Activated naive CD8-positive, alpha-beta T cell treated with anti-CD3 and anti-CD28 coated beads, Interleukin-2, amount 50 U/mL, for 24 hours (primary cell): Measurements from ENCODE around the gene JAKMIP3.
A peak's percentile ranks its signal among the peaks of the same experiment; 100 is the strongest.

Experiments
- ATAC-seq: fragments of 150-1000 bp; cut with Tn5 transposase; one replicate; pipeline ENCODE4 v1.10.0; 2021
- DNase-seq: peaks from one replicate; pipeline ENCODE4 v3.0.0; 2021
- H3K27ac Mint-ChIP-seq: one replicate; pipeline ENCODE4 v1.8.0; 2021; ENCODE audit warnings: mild to moderate bottlenecking, mixed read lengths
- H3K27me3 Mint-ChIP-seq: one replicate; pipeline ENCODE4 v1.8.0; 2021; ENCODE audit warnings: mixed read lengths
- H3K36me3 Mint-ChIP-seq: one replicate; pipeline ENCODE4 v1.8.0; 2021; ENCODE audit warnings: low read depth, mixed read lengths
- H3K4me1 Mint-ChIP-seq: one replicate; pipeline ENCODE4 v1.8.0; 2021; ENCODE audit warnings: mixed read lengths
- H3K4me3 Mint-ChIP-seq: one replicate; pipeline ENCODE4 v1.8.0; 2021; ENCODE audit warnings: mild to moderate bottlenecking, moderate library complexity, mixed read lengths
- H3K9me3 Mint-ChIP-seq: one replicate; pipeline ENCODE4 v1.8.0; 2021; ENCODE audit warnings: mixed read lengths

The JAKMIP3 gene

DNA sequence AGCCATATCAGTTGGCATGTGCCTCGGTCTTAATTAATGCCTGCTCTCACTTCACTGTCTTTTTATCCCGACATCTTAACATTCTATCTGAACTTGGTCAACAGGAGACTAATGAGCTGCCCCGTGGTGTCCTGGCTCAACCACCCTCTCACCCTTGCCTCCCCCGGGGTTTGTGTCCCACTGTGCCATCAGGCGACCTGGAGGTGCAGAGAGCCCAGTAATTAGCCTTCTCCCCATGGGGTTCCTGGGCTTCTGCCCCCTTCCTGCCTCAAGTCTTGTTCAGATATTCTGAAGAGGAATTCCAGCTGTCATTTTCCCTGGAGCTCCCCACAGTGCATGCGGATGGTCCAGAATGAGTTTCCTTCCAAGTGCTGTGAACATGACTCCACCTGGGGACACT is 10.1 kb upstream of the JAKMIP3 start:
- no peak overlapping the region for H3K27ac Mint-ChIP-seq
- peaks cover 7% of the 10 kb centered on the region for H3K9me3 Mint-ChIP-seq

GRCh38 chr10:132056663-132057062 is 9.1 kb upstream of the JAKMIP3 start:
- Mint-ChIP-seq H3K4me3 (no peak overlapping the region), H3K27ac (no peak overlapping the region), H3K36me3 (peaks cover 6% of the 10 kb centered on the region), H3K9me3 (peaks cover 7% of the 10 kb centered on the region), H3K27me3 (peaks cover 12% of the 10 kb centered on the region), H3K4me1 (no peaks in the 10 kb centered on the region)
- DNase-seq (no peak), ATAC-seq (no peak)

More for the DNA sequence above, 10.1 kb upstream of the JAKMIP3 start:
- no peaks in the 10 kb centered on the region for H3K4me1 Mint-ChIP-seq
- peaks cover 12% of the 10 kb centered on the region for H3K27me3 Mint-ChIP-seq
- no peak overlapping the region for H3K4me3 Mint-ChIP-seq
- ATAC-seq (no peak), DNase-seq (no peak)
- peaks cover 6% of the 10 kb centered on the region for H3K36me3 Mint-ChIP-seq

- Mint-ChIP-seq H3K9me3 (peaks cover 5% of the 10 kb centered on the region), H3K4me1 (no peaks in the 10 kb centered on the region), H3K27me3 (peaks cover 11% of the 10 kb centered on the region), H3K36me3 (peaks cover 4% of the 10 kb centered on the region), H3K27ac (no peak overlapping the region), H3K4me3 (no peak overlapping the region)
- DNase-seq: no peak
- no peak for ATAC-seq
These were observed 8.5 kb upstream of the JAKMIP3 start for GRCh38 chr10:132057191-132057681.

DNA sequence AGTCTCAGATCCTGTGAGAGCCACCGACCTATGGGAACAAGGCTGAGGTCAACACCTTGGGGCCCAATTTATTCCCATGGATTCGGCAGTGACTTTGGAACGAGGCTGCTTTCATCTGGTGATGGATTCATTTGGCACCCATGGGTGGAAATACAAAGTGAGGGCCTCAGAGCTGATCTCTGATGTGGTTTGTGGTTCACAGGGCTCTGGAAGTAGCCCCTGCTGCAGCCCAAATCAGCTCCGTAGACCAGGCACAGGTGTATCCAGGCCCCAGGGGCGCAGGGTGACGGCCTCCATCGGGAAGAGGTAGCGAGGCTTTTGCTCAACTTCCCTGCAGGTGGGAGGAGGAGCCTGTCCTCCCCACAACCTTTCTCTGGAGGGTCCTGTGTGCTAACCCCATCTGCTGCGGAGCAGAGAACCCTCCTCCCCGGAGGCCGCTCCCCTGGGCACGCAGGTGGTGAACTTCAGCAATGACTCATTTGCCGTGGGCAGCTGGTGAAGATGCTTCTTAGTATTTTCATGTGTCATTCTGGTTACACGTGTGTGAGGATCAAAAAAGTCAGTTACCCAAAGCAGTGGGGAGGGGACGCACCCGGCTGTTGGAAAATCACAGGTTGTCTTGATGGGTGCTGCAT is 7.5 kb upstream of the JAKMIP3 start:
- peaks cover 8% of the 10 kb centered on the region for H3K27me3 Mint-ChIP-seq
- no peak overlapping the region for H3K27ac Mint-ChIP-seq
- H3K9me3 Mint-ChIP-seq: no peaks in the 10 kb centered on the region
- no peaks in the 10 kb centered on the region for H3K4me1 Mint-ChIP-seq
- peaks cover 2% of the 10 kb centered on the region for H3K36me3 Mint-ChIP-seq
- H3K4me3 Mint-ChIP-seq: no peak overlapping the region
- DNase-seq (no peak), ATAC-seq (peak; percentile 54)

- DNase-seq (no peak), ATAC-seq (no peak)
- no peak overlapping the region for H3K27ac Mint-ChIP-seq
- peaks cover 7% of the 10 kb centered on the region for H3K27me3 Mint-ChIP-seq
- H3K9me3 Mint-ChIP-seq: no peaks in the 10 kb centered on the region
- H3K4me3 Mint-ChIP-seq: no peak overlapping the region
- H3K4me1 Mint-ChIP-seq: no peaks in the 10 kb centered on the region
- H3K36me3 Mint-ChIP-seq: peaks cover 2% of the 10 kb centered on the region
These were observed 6.7 kb upstream of the JAKMIP3 start for GRCh38 chr10:132058793-132059759.

DNA sequence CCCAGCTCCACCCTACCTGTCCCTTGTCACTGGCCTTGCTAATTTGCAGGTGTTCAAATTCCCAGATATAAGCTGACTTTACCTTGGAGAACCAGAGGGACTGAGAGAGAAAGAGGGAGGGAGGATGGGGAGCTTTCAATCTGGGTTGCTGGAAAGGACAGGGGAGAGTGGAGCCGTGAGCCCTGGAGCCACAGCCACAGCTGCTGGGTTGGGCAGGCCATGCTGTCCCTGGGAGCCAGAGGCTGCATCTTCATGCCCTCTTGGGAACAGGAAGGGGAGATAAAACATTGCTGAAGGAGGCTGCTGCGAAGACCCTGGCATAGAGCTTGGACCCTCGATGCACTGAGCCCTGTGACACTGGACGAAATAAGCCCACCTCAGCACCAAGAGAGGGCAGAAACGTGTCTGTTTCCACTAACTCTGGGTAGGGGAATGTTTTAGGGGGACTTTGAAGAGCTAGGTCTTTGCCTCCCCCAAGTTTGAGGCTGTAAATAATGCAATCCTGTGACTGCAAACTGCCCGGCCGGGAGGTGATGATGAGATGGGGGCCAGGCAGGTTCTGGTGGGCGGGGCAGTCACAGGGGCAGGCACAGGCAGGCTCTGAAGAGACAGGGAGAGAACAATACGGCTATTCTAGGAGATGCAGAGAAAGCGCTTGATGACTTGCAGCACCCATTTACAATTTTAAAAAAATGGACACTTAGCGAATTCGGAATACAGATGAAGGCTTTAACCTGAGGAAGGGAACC is 5.8 kb upstream of the JAKMIP3 start:
- peaks cover 3% of the 10 kb centered on the region for H3K27me3 Mint-ChIP-seq
- no peak overlapping the region for H3K27ac Mint-ChIP-seq
- no peaks in the 10 kb centered on the region for H3K9me3 Mint-ChIP-seq
- H3K4me3 Mint-ChIP-seq: no peak overlapping the region
- peaks cover 2% of the 10 kb centered on the region for H3K36me3 Mint-ChIP-seq
- no peak for ATAC-seq
- no peaks in the 10 kb centered on the region for H3K4me1 Mint-ChIP-seq
- no peak for DNase-seq

DNA sequence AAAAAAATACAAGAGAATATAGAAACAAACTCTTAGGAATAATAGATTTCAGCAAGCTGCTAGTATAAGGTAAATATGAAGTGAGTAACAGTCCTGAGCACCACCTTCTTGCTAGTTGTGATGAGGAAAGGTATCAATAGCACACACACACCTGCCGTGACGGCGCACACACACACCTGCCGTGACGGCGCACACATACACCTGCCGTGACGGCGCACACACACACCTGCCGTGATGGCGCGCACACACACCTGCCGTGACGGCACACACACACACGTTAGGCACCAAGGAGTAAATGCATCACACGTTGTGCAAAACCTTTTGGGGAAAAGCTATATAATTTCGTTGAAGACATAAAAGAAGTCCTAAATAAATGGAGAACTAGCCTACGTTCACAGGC is 4.7 kb upstream of the JAKMIP3 start:
- Mint-ChIP-seq H3K4me1 (peaks cover 4% of the 10 kb centered on the region), H3K4me3 (no peak overlapping the region), H3K36me3 (no peaks in the 10 kb centered on the region), H3K9me3 (no peaks in the 10 kb centered on the region), H3K27ac (no peak overlapping the region), H3K27me3 (peaks cover 2% of the 10 kb centered on the region)
- no peak for ATAC-seq
- no peak for DNase-seq

- H3K27ac Mint-ChIP-seq: no peak overlapping the region
- no peaks in the 10 kb centered on the region for H3K9me3 Mint-ChIP-seq
- ATAC-seq (no peak), DNase-seq (no peak)
- H3K4me3 Mint-ChIP-seq: no peak overlapping the region
- no peaks in the 10 kb centered on the region for H3K36me3 Mint-ChIP-seq
- H3K4me1 Mint-ChIP-seq: peaks cover 6% of the 10 kb centered on the region
- H3K27me3 Mint-ChIP-seq: peaks cover 2% of the 10 kb centered on the region
These were observed 4.3 kb upstream of the JAKMIP3 start for GRCh38 chr10:132061465-132061864.

- Mint-ChIP-seq H3K27me3 (peaks cover 2% of the 10 kb centered on the region), H3K9me3 (no peaks in the 10 kb centered on the region), H3K27ac (no peak overlapping the region), H3K4me3 (no peak overlapping the region), H3K4me1 (peaks cover 6% of the 10 kb centered on the region), H3K36me3 (no peaks in the 10 kb centered on the region)
- ATAC-seq (no peak), DNase-seq (no peak)
These were observed 3.6 kb upstream of the JAKMIP3 start for GRCh38 chr10:132062116-132062515.

- ATAC-seq: no peak
- no peak overlapping the region for H3K4me3 Mint-ChIP-seq
- no peak for DNase-seq
- H3K27me3 Mint-ChIP-seq: peaks cover 2% of the 10 kb centered on the region
- no peak overlapping the region for H3K27ac Mint-ChIP-seq
- no peaks in the 10 kb centered on the region for H3K36me3 Mint-ChIP-seq
- H3K4me1 Mint-ChIP-seq: peaks cover 6% of the 10 kb centered on the region
- no peaks in the 10 kb centered on the region for H3K9me3 Mint-ChIP-seq
These were observed 2.9 kb upstream of the JAKMIP3 start for GRCh38 chr10:132062641-132063390.

GRCh38 chr10:132063432-132063831 is 2.3 kb upstream of the JAKMIP3 start:
- DNase-seq (no peak), ATAC-seq (no peak)
- H3K9me3 Mint-ChIP-seq: no peaks in the 10 kb centered on the region
- peaks cover 2% of the 10 kb centered on the region for H3K27me3 Mint-ChIP-seq
- no peak overlapping the region for H3K4me3 Mint-ChIP-seq
- H3K36me3 Mint-ChIP-seq: no peaks in the 10 kb centered on the region
- H3K4me1 Mint-ChIP-seq: peaks cover 6% of the 10 kb centered on the region
- no peak overlapping the region for H3K27ac Mint-ChIP-seq

GRCh38 chr10:132064082-132064755 is 1.5 kb upstream of the JAKMIP3 start:
- no peak overlapping the region for H3K27ac Mint-ChIP-seq
- ATAC-seq (no peak), DNase-seq (no peak)
- H3K4me1 Mint-ChIP-seq: peaks cover 6% of the 10 kb centered on the region
- H3K4me3 Mint-ChIP-seq: no peak overlapping the region
- peaks cover 2% of the 10 kb centered on the region for H3K27me3 Mint-ChIP-seq
- H3K9me3 Mint-ChIP-seq: no peaks in the 10 kb centered on the region
- H3K36me3 Mint-ChIP-seq: no peaks in the 10 kb centered on the region

- DNase-seq: no peak
- H3K4me3 Mint-ChIP-seq: no peak overlapping the region
- ATAC-seq: no peak
- H3K4me1 Mint-ChIP-seq: peaks cover 6% of the 10 kb centered on the region
- H3K27me3 Mint-ChIP-seq: peaks cover 2% of the 10 kb centered on the region
- H3K27ac Mint-ChIP-seq: no peak overlapping the region
- no peaks in the 10 kb centered on the region for H3K36me3 Mint-ChIP-seq
- no peaks in the 10 kb centered on the region for H3K9me3 Mint-ChIP-seq
These were observed 842 bp upstream of the JAKMIP3 start for GRCh38 chr10:132064771-132065437.
